Mesenchymal stem cell (in vitro differentiated cells and primary cell): ENCODE results near the gene IL1RAPL1.

Experiments
- DNase-seq: peaks from one replicate; pipeline ENCODE4 v3.0.0-alpha.2; 2013
- H2AFZ ChIP-seq: one replicate; pipeline ENCODE4 v1.6.1; 2013; ENCODE audit warnings: low read depth, mild to moderate bottlenecking, control low read depth, inconsistent platforms, low read length, moderate library complexity
- H2AK5ac ChIP-seq: 2 replicates; pipeline ENCODE4 v1.6.1; 2013; ENCODE audit warnings: low read length, moderate library complexity, mild to moderate bottlenecking, inconsistent platforms; ENCODE audit not compliant: severe bottlenecking
- H2BK120ac ChIP-seq: one replicate; pipeline ENCODE4 v1.6.1; 2013; ENCODE audit warnings: low read depth, mild to moderate bottlenecking, inconsistent platforms, low read length, moderate library complexity
- H2BK12ac ChIP-seq, 2 experiments: one replicate each; pipeline ENCODE4 v1.6.1; 2013; ENCODE audit warnings: inconsistent platforms in 2 of 2, low read length in 2 of 2, mild to moderate bottlenecking in 2 of 2, moderate library complexity in 2 of 2, control low read depth in 1 of 2
- H2BK15ac ChIP-seq: one replicate; pipeline ENCODE4 v1.6.1; 2013; ENCODE audit warnings: mild to moderate bottlenecking, low read depth, inconsistent platforms; ENCODE audit not compliant: poor library complexity, severe bottlenecking
- H2BK5ac ChIP-seq: 2 replicates; pipeline ENCODE4 v1.6.1; 2013; ENCODE audit warnings: low read depth, mild to moderate bottlenecking, low read length, control low read depth, inconsistent platforms; ENCODE audit not compliant: poor library complexity, severe bottlenecking
- H3K14ac ChIP-seq, 2 experiments: one replicate each; pipeline ENCODE4 v1.6.1; 2013; ENCODE audit warnings: inconsistent platforms in 2 of 2, low read length in 2 of 2, control low read depth in 1 of 2, mild to moderate bottlenecking in 1 of 2, moderate library complexity in 1 of 2
- H3K18ac ChIP-seq, 2 experiments: one replicate each; pipeline ENCODE4 v1.6.1; 2013; ENCODE audit warnings: inconsistent platforms in 2 of 2, low read length in 2 of 2, control low read depth in 1 of 2, low read depth in 1 of 2, mild to moderate bottlenecking in 1 of 2
- H3K23ac ChIP-seq, 2 experiments: one replicate each; pipeline ENCODE4 v1.6.1; 2013; ENCODE audit warnings: inconsistent platforms in 2 of 2, low read length in 2 of 2, mild to moderate bottlenecking in 2 of 2, moderate library complexity in 2 of 2, control low read depth in 1 of 2
- H3K27ac ChIP-seq: 2 replicates; pipeline ENCODE4 v1.5.1; 2013; ENCODE audit warnings: mild to moderate bottlenecking, moderate library complexity, low read length, control low read depth, inconsistent platforms; ENCODE audit not compliant: poor library complexity, severe bottlenecking
- H3K27me3 ChIP-seq, 2 experiments: 2 replicates each; pipeline versions ENCODE4 v1.6.1 to v1.7.0; 2013; ENCODE audit warnings: low read length in 2 of 2, mild to moderate bottlenecking in 2 of 2, moderate library complexity in 2 of 2, control low read depth in 1 of 2, inconsistent platforms in 1 of 2; ENCODE audit not compliant: control insufficient read depth in 1 of 2, insufficient read depth in 1 of 2
- H3K36me3 ChIP-seq, 2 experiments: 2 replicates each; pipeline versions ENCODE4 v1.6.1 to v1.7.0; 2013; ENCODE audit warnings: low read length in 2 of 2, control low read depth in 1 of 2, inconsistent platforms in 1 of 2, low read depth in 1 of 2, mild to moderate bottlenecking in 1 of 2; ENCODE audit not compliant: insufficient read depth in 2 of 2, control insufficient read depth in 1 of 2
- H3K4ac ChIP-seq, 2 experiments: one replicate each; pipeline ENCODE4 v1.6.1; 2013; ENCODE audit warnings: inconsistent platforms in 2 of 2, low read length in 2 of 2, mild to moderate bottlenecking in 2 of 2, moderate library complexity in 2 of 2, control low read depth in 1 of 2, low read depth in 1 of 2
- H3K4me1 ChIP-seq: 2 replicates; pipeline ENCODE4 v1.6.1; 2013; ENCODE audit warnings: low read depth, low read length, control low read depth; ENCODE audit not compliant: control insufficient read depth, insufficient read depth
- H3K4me2 ChIP-seq: 2 replicates; pipeline ENCODE4 v1.6.1; 2013; ENCODE audit warnings: low read length, mild to moderate bottlenecking, inconsistent platforms; ENCODE audit not compliant: poor library complexity, severe bottlenecking
- H3K4me3 ChIP-seq, 2 experiments: 2 replicates each; pipeline versions ENCODE4 v1.5.1 to v1.7.0; 2013; ENCODE audit warnings: low read length in 2 of 2, mild to moderate bottlenecking in 2 of 2, control low read depth in 1 of 2, low read depth in 1 of 2; ENCODE audit not compliant: insufficient read depth in 1 of 2
- H3K79me1 ChIP-seq: replicated peaks from 2 replicates; pipeline ENCODE4 v1.6.1; 2013; ENCODE audit warnings: mild to moderate bottlenecking, control low read depth, low read length, inconsistent platforms; ENCODE audit not compliant: poor library complexity, severe bottlenecking
- H3K9ac ChIP-seq: 2 replicates; pipeline ENCODE4 v1.7.0; 2013; ENCODE audit warnings: mild to moderate bottlenecking, low read length, moderate library complexity
- H3K9me3 ChIP-seq: 2 replicates; pipeline ENCODE4 v1.7.0; 2013; ENCODE audit warnings: mild to moderate bottlenecking, low read length; ENCODE audit not compliant: control insufficient read depth
- H4K8ac ChIP-seq: one replicate; pipeline ENCODE4 v1.6.1; 2013; ENCODE audit warnings: inconsistent platforms, mild to moderate bottlenecking, low read length, moderate library complexity
- H4K91ac ChIP-seq: one replicate; pipeline ENCODE4 v1.6.1; 2013; ENCODE audit warnings: mild to moderate bottlenecking, low read length, inconsistent platforms
- WGBS: methylation state at CpG from one replicate; pipeline ENCODE4 v1.1.7; 2013; ENCODE audit warnings: mixed read lengths; 5-methylcytosine and 5-hydroxymethylcytosine counted together

Gene IL1RAPL1

GRCh38 chrX:29254515-29254914 is 667.3 kb downstream of the IL1RAPL1 start:
- no peaks in the 10 kb centered on the region for H3K27me3 ChIP-seq
- no peak overlapping the region for H3K23ac ChIP-seq
- H3K4me3 ChIP-seq: no peak overlapping the region
- no peak overlapping the region for H3K18ac ChIP-seq
- H2BK15ac ChIP-seq: no peak overlapping the region
- no peaks in the 10 kb centered on the region for H3K4me1 ChIP-seq
- no peak overlapping the region for H3K14ac ChIP-seq
- DNase-seq: no peak
- H3K27ac ChIP-seq: no peak overlapping the region
- no peak overlapping the region for H4K91ac ChIP-seq
- no peaks in the 10 kb centered on the region for H3K9me3 ChIP-seq
- H2BK12ac ChIP-seq: no peak overlapping the region
- WGBS: 83% methylated on average over 1 of the region's 1 CpG
- H4K8ac ChIP-seq: no peak overlapping the region
- H3K79me1 ChIP-seq: no peaks in the 10 kb centered on the region
- H2AFZ ChIP-seq: no peak overlapping the region
- no peak overlapping the region for H2BK120ac ChIP-seq
- no peak overlapping the region for H2AK5ac ChIP-seq
- no peak overlapping the region for H2BK5ac ChIP-seq
- no peak overlapping the region for H3K9ac ChIP-seq
- H3K4ac ChIP-seq: no peak overlapping the region
- no peak overlapping the region for H3K4me2 ChIP-seq
- H3K36me3 ChIP-seq: no peaks in the 10 kb centered on the region

- Histone ChIP-seq H2BK15ac (no peak overlapping the region), H3K14ac (no peak overlapping the region), H3K4me3 (no peak overlapping the region), H2BK5ac (no peak overlapping the region), H2AFZ (no peak overlapping the region), H3K36me3 (no peaks in the 10 kb centered on the region), H3K23ac (no peak overlapping the region), H3K27ac (no peak overlapping the region), H3K4me1 (no peaks in the 10 kb centered on the region), H2BK12ac (no peak overlapping the region), H3K4ac (no peak overlapping the region), H3K79me1 (no peaks in the 10 kb centered on the region), H4K8ac (no peak overlapping the region), H4K91ac (no peak overlapping the region), H3K27me3 (no peaks in the 10 kb centered on the region), H3K18ac (no peak overlapping the region), H3K4me2 (no peak overlapping the region), H3K9ac (no peak overlapping the region), H3K9me3 (no peaks in the 10 kb centered on the region), H2AK5ac (no peak overlapping the region), H2BK120ac (no peak overlapping the region)
- DNase-seq: no peak
- 92% methylated on average over 2 of the region's 3 CpGs for WGBS
Measured at GRCh38 chrX:29257521-29257920, 670.3 kb downstream of the IL1RAPL1 start.

GRCh38 chrX:29269390-29269789 is 682.1 kb downstream of the IL1RAPL1 start:
- no peak overlapping the region for H4K91ac ChIP-seq

GRCh38 chrX:29274517-29274916 is 687.3 kb downstream of the IL1RAPL1 start:
- no peak overlapping the region for H3K4me2 ChIP-seq
- WGBS: 91% methylated on average over 3 of the region's 3 CpGs

More at GRCh38 chrX:29269390-29269789, 682.1 kb downstream of the IL1RAPL1 start:
- Histone ChIP-seq H3K36me3 (no peaks in the 10 kb centered on the region), H3K9me3 (no peaks in the 10 kb centered on the region), H3K4me3 (no peak overlapping the region), H3K18ac (no peak overlapping the region), H2BK5ac (no peak overlapping the region), H3K23ac (no peak overlapping the region), H3K9ac (no peak overlapping the region), H3K79me1 (no peaks in the 10 kb centered on the region), H2BK120ac (no peak overlapping the region), H3K4me1 (peaks cover 2% of the 10 kb centered on the region), H2BK15ac (no peak overlapping the region), H2AFZ (no peak overlapping the region), H3K27me3 (no peaks in the 10 kb centered on the region), H3K14ac (no peak overlapping the region), H3K27ac (no peak overlapping the region), H3K4me2 (no peak overlapping the region), H2AK5ac (no peak overlapping the region), H3K4ac (no peak overlapping the region), H4K8ac (no peak overlapping the region), H2BK12ac (no peak overlapping the region)
- DNase-seq: no peak

More at GRCh38 chrX:29274517-29274916, 687.3 kb downstream of the IL1RAPL1 start:
- no peak overlapping the region for H2BK15ac ChIP-seq
- no peak overlapping the region for H3K14ac ChIP-seq
- no peak overlapping the region for H4K8ac ChIP-seq
- no peak overlapping the region for H2BK12ac ChIP-seq
- H2AK5ac ChIP-seq: no peak overlapping the region
- no peak overlapping the region for H3K4ac ChIP-seq
- H3K9ac ChIP-seq: no peak overlapping the region
- H3K79me1 ChIP-seq: no peaks in the 10 kb centered on the region
- H3K23ac ChIP-seq: no peak overlapping the region
- no peak overlapping the region for H2BK5ac ChIP-seq
- no peak for DNase-seq
- H3K4me1 ChIP-seq: peaks cover 2% of the 10 kb centered on the region
- no peak overlapping the region for H3K18ac ChIP-seq
- no peak overlapping the region for H3K27ac ChIP-seq
- H3K27me3 ChIP-seq: no peaks in the 10 kb centered on the region
- H2AFZ ChIP-seq: no peak overlapping the region
- no peak overlapping the region for H3K4me3 ChIP-seq
- H2BK120ac ChIP-seq: no peak overlapping the region
- H3K9me3 ChIP-seq: no peaks in the 10 kb centered on the region
- no peaks in the 10 kb centered on the region for H3K36me3 ChIP-seq
- H4K91ac ChIP-seq: no peak overlapping the region
